ENCODE measurements around the gene RAB34. TPM values are rescaled to one million over a fixed set of nuclear protein-coding genes. Genes with fewer than 3 reads are reported as not detected.
A peak's percentile ranks its signal among the peaks of the same experiment; 100 is the strongest.

The RAB34 gene
- polyA plus RNA-seq, 2 of the 4 experiments (the other 2 are of a cell fraction), result 211 to 288 TPM

DNA sequence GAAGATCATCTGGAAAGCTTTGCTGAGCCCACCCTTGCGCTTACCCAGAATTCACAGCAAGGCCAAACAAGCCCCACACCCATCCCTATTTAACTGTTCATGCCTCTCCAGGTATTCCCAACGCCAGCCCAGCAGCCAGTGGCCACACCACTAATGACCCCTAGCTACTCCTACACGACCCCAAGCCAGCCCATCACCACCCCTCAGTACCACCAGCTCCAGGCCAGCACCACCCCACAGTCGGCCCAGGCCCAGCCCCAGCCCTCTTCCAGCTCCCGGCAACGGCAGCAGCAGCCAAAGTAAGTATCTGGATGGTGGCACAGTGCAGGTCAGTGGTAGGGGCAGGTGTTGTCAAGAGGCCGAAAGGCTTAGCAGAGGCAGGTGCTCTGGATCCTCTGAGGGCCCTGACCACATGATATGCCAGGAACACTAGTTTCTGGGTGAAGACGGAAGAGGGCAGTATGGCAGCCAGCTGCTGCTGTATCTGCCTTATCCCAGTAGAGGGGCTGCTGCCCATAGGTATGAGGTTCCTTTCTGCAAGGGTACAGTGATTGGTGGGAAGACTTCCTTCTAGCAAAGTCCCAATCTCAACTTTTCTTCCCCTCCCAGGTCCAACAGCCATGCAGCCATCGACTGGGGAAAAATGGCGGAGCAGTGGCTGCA, 16.7 kb downstream of the RAB34 start (continued):
- TF ChIP-seq MYC (IDR thresholded peaks at IDR 0.05; ENCODE audit: borderline replicate concordance, low read length), result no peak
- no peak for TF ChIP-seq HOXB5 (CRISPR knock-in tag; IDR thresholded peaks at IDR 0.05)
- TF ChIP-seq ZSCAN20 (CRISPR knock-in tag; IDR thresholded peaks at IDR 0.05), result no peak
- TF ChIP-seq, protein P1, sequence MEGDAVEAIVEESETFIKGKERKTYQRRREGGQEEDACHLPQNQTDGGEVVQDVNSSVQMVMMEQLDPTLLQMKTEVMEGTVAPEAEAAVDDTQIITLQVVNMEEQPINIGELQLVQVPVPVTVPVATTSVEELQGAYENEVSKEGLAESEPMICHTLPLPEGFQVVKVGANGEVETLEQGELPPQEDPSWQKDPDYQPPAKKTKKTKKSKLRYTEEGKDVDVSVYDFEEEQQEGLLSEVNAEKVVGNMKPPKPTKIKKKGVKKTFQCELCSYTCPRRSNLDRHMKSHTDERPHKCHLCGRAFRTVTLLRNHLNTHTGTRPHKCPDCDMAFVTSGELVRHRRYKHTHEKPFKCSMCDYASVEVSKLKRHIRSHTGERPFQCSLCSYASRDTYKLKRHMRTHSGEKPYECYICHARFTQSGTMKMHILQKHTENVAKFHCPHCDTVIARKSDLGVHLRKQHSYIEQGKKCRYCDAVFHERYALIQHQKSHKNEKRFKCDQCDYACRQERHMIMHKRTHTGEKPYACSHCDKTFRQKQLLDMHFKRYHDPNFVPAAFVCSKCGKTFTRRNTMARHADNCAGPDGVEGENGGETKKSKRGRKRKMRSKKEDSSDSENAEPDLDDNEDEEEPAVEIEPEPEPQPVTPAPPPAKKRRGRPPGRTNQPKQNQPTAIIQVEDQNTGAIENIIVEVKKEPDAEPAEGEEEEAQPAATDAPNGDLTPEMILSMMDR (IDR thresholded peaks at IDR 0.05), result no peak
- no peak for TF ChIP-seq PHF8 (IDR thresholded peaks at IDR 0.05; ENCODE audit: borderline replicate concordance, low read depth)
- TF ChIP-seq, protein P2, sequence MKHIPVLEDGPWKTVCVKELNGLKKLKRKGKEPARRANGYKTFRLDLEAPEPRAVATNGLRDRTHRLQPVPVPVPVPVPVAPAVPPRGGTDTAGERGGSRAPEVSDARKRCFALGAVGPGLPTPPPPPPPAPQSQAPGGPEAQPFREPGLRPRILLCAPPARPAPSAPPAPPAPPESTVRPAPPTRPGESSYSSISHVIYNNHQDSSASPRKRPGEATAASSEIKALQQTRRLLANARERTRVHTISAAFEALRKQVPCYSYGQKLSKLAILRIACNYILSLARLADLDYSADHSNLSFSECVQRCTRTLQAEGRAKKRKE (CRISPR knock-in tag; IDR thresholded peaks at IDR 0.05; ENCODE audit: low read depth), result no peak

DNA sequence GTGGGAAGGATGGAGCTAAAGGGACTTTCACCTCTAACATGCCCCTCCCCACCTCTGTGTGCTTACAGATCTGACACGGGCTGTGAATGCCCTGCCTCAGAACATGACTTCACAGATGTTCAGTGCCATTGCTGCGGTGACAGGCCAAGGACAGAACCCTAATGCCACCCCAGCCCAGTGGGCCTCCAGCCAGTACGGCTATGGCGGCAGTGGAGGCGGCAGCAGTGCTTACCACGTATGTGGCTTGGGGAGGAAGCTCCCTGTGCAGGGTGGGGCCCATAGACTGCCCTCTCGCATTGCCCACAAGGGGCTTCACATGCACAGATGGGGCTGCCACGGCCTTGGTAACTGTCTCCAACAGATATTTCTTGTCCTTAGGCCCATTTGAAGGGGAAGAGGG, 17.4 kb downstream of the RAB34 start:
- no peak overlapping the region for H3K27ac ChIP-seq
- WGBS (ENCODE audit: missing lambda C conversion rate), result 90% methylated on average over 8 of the region's 8 CpGs
- FAIRE-seq (no peak), DNase-seq (ENCODE audit: low read depth in 1 of 2, low spot score in 1 of 2) (no peak), ATAC-seq (no peak)
- no peak overlapping the region for H3K4me3 ChIP-seq
- POLR2A ChIA-PET, result no interaction called here
- no peaks in the 10 kb centered on the region for H3K9me3 ChIP-seq
- peaks cover 35% of the 10 kb centered on the region for H3K4me1 ChIP-seq
- H3K4me2 ChIP-seq, result no peak overlapping the region
- TF ChIP-seq PHF8 (IDR thresholded peaks at IDR 0.05; ENCODE audit: borderline replicate concordance, low read depth) (no peak), FOSL2 (IDR thresholded peaks at IDR 0.05) (no peak), FOSL2 (CRISPR knock-in tag; IDR thresholded peaks at IDR 0.05) (no peak), NR3C1 (IDR thresholded peaks at IDR 0.05) (no peak), MAZ (IDR thresholded peaks at IDR 0.05; ENCODE audit: borderline replicate concordance, low read depth, low read length) (no peak), EHF (CRISPR knock-in tag; IDR thresholded peaks at IDR 0.05) (no peak), KDM5A (IDR thresholded peaks at IDR 0.05) (no peak), CHD4 (IDR thresholded peaks at IDR 0.05; ENCODE audit: borderline replicate concordance) (no peak), POLR2A (IDR thresholded peaks at IDR 0.05; ENCODE audit: low read length) (no peak), EP300 (IDR thresholded peaks at IDR 0.05) (no peak), CHD2 (IDR thresholded peaks at IDR 0.05; ENCODE audit: low read length, partially characterized antibody) (no peak), HDAC2 (IDR thresholded peaks at IDR 0.05) (no peak), RNF2 (IDR thresholded peaks at IDR 0.05; ENCODE audit: borderline replicate concordance, low read depth) (no peak), HEYL (CRISPR knock-in tag; IDR thresholded peaks at IDR 0.05) (no peak)
- TF ChIP-seq, protein P2 (CRISPR knock-in tag; IDR thresholded peaks at IDR 0.05; ENCODE audit: low read depth), result no peak
- CTCF ChIA-PET, result interaction anchor here (17.6 to 31.4 kb wide), 2 partner anchors 8 to 10 kb away, joined by 335 read pairs; partner anchors contain the start of gene PROCA1

DNA sequence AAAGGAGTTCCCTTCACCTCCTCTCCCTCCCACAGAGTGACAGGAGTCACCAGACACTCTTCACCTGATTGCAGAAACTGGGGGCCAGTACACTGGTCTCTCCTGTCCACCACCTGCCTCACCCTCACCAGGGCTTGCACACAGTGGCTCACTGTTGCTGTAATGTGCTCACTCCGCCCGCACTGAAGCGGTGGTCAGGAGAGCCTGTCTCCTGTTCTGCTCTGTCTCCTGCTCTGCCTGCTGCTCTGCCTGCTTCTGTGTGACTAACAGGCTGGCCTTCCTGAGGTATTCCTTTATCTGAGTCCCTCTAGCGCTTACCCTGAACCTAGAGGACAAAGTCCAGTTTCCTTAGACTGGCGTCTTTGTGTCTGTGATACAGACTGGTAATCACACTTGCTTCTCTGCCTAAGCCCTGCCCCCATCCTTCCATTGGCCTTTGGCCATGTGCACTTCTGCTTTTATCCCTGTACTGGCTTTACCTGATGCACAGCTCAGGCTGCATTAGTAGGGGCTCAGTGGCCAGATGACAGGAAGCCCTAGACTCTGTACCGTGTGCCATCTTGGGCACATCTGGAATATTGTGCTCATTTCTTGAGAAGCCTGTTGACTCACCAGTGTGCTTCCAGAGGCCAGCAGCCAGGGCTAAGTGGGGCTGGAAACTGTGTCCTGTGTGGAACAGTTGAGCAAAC, 19.3 kb downstream of the RAB34 start:
- Histone ChIP-seq H3K9me3 (no peaks in the 10 kb centered on the region), H3K27ac (peak overlapping the region; percentile 85 to 86), H3K4me3 (0 out of 3 replicates have a peak overlapping the region, but pooled peaks have one; percentile 2), H3K4me2 (peak overlapping the region; percentile 78), H3K4me1 (peaks cover 35% of the 10 kb centered on the region)
- ChIA-PET POLR2A (interaction anchor here (1.0 to 1.9 kb wide), 4 partner anchors 12 to 22 kb away, joined by 3 to 7 read pairs (median 6); partner anchors contain the start of genes PROCA1 and RPL23A), CTCF (interaction anchor here (0.7 to 31.4 kb wide), 8 partner anchors 10 to 87 kb away, joined by 3 to 335 read pairs (median 4); partner anchors contain the start of genes PROCA1 and TLCD1)
- FAIRE-seq, result peak; percentile 80
- ATAC-seq, result peak; percentile 85 to 93
- peak; percentile 86 to 91 for DNase-seq (ENCODE audit: low read depth in 1 of 2, low spot score in 1 of 2)
- WGBS (ENCODE audit: missing lambda C conversion rate), result 29% methylated on average over 6 of the region's 6 CpGs
- TF ChIP-seq KDM5A (IDR thresholded peaks at IDR 0.05) (no peak), HOXB5 (CRISPR knock-in tag; IDR thresholded peaks at IDR 0.05) (no peak), RFX5 (IDR thresholded peaks at IDR 0.05) (no peak), TP53 (CRISPR knock-in tag; IDR thresholded peaks at IDR 0.05) (no peak), TFCP2L1 (CRISPR knock-in tag; IDR thresholded peaks at IDR 0.05) (no peak), FOSB (CRISPR knock-in tag; IDR thresholded peaks at IDR 0.05) (no peak), JUNB (IDR thresholded peaks at IDR 0.05) (no peak), RAD21 (conservative IDR thresholded peaks at IDR 0.05 in 1 of 2, IDR thresholded peaks at IDR 0.05 in 1 of 2) (peak; percentile 3 to 35; a peak in 2 of 5 replicates), ZC3H11A (IDR thresholded peaks at IDR 0.05) (no peak), HDAC2 (IDR thresholded peaks at IDR 0.05) (no peak), CHD2 (IDR thresholded peaks at IDR 0.05; ENCODE audit: low read length, partially characterized antibody) (no peak), RNF2 (IDR thresholded peaks at IDR 0.05; ENCODE audit: borderline replicate concordance, low read depth) (no peak), NPAS2 (CRISPR knock-in tag; IDR thresholded peaks at IDR 0.05; ENCODE audit: borderline replicate concordance) (no peak)

Data from A549 (cell line).